ENCODE measurements around the gene GRIN2D.
"Not testable (repeated sequence)": the region's sequence is repeated elsewhere in the genome, so short reads cannot be mapped to it uniquely, and the experiment has no call there.

GRIN2D gene

DNA sequence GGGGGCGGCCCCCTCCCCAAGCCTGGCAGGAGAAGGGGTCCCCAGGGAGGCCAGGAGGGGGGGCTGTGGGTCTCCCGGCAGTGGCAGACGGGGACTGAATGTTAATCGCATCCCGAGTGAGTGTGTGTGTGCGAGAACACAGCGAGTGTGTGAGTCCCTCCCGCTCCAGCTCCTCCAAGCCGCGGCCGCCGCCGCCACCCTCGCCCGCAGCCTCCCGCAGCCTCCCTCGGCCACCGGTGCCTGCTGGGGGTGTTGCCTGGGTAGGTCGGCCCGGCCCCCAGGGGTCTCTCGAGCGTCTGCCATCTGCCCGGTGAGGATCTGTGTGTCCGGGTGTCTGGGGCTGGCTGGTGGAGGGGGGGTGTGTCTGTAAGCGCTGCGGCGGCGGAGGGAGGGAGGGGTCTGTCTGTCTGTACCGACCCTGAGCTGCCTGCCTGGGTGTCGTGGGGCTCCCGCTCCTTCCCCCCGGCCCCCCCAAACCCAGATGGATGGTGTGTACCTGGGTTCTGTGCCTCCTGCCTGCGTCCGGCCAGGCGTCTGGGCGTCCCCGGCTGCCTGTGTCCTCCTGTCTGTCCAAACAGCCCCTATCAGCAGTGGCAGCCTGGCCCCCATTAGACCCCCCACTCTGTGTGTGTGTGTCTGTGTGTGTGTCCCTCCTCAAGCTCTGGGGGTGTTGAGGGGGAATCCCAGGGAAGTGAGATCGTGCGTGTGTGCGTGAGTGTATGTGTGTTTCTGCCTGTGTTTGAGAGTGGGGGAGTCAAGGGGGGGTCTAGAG lies at the start of gene GRIN2D:
Gene GRIN2D, plus strand, starts transcription at position 110 of the 772 bp plus-strand sequence. CDS start 4,725 bp downstream, outside the sequence.
- DNase-seq: no peak

DNA sequence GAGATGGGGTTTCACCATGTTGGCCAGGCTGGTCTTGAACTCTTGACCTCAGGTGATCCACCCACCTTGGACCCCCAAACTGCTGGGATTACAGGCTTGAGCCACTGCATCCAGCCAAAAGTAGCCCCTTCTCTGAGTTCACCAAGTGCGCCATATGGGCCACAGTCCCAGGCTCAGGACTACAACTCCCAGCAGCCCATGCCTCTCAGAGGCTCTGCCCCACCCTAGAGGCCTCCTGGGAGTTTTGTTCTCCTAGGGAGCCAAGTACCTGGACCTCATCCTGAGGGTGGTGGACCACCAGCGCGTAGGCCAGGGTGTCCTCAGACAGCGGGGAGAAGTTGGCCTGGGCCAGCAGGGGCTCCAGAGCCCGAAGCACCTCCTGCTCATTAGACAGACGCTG lies 48.6 kb upstream of the GRIN2D start:
- DNase-seq: no peak

DNA sequence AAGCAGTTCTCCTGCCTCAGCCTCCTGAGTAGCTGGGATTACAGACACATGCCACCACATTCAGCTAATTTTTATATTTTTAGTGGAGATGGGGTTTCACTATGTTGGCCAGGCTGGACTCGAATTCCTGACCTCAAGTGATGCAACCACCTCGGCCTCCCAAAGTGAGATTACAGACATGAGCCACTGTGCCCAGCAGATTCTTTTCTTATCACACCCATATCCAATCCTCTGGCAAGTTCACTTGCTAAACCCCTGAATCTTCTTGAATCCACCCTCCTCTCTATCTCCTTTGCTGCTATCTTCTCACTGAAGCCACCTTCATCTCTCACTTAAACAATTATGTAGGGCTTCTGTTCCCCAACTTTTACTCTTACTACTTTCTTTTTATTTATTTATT lies 47.3 kb upstream of the GRIN2D start:
- no peak for DNase-seq

DNA sequence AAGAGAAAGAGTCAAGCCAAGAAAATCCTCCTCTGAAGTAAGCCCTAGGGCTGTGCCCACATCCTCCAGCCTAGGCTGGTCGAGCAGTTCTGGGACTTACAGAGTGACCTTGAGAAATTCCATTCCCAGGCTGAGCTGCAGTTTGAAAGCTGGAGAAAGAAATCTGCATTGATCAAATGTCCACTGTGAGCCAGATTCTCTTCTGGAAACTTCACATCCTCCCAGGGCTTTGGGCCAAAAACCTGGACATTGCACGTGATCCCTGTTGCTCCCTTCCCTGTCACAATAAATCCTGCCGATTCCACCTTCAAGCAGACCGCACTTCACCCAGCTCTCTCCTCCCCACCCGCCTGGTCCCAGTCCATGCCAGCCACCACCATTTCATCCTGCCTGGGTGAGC lies 45.4 kb upstream of the GRIN2D start:
- DNase-seq: no peak

DNA sequence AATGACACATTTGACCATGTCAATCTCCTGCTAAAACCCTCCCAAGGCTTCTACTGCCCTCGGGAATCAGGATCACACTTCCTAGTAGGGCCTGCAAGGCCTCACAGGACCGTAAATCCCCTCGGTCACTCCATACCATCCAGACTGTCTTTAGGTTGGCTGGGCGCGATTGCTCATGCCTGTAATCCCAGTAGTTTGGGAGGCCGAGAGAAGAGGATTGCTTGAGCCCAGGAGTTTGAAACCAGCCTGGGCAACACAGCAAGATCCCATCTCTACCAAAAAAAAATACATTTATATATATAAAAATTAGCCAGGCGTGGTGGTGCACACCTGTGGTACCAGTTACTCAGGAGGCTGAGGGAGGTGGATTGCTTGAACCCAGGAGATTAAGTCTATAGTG lies 44.7 kb upstream of the GRIN2D start:
- DNase-seq: no peak

DNA sequence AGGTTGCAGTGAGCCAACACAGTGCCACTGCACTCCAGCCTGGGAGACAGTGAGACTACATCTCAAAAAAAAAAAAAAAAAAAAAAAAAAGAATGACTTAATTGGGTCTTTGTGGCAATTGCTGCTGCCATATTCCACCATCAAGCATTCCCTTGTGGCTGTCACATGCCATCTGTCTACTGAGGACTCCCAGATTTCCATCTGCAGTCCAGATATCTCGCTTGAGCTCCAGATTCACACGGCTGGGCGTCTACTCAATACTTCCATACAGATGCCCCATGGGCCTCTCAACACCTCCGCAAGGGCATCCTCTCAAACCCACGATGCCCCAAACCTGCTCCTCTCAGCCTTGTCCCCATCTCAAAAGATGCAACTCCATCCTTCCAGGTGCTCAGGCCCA lies 42.6 kb upstream of the GRIN2D start:
- DNase-seq: no peak

DNA sequence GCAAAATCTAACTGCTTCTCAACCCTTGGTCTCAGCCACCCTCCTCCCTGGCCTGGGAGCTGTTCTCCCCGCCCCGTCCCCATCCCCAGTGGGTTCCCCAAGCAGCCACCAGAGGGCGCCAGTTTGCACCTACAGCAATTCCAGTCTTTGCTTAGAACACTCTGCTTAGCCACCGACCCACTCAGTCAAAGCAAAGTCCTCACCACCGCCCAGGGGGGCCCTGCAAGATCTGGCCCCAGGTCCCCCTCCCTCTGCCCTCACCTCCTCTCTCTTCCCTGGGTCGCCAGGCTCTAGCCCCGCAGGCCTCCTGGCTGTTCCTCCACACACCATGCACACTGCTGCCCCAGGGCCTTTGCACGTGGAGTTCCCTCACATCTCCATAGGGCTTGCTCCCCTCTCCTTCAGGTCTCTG lies 42.1 kb upstream of the GRIN2D start:
- DNase-seq: peak; percentile 83

DNA sequence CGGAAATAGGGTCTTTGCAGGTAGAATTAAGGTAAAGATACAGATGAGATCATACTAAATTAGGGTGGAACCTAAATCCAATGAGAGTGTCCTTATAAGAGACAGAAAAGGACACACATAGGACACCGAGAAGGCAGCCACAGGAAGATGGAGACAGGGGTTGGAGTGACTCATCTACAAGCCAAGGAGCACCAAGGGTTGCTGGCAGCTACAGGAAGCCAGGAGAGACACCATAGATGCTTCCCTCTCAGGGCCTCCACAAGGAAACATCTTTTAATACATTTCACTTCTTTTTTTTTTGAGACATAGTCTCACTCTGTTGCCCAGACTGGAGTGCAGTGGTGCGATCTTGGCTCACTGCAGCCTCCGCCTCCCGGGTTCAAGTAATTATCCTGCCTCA lies 39.8 kb upstream of the GRIN2D start:
- no peak for DNase-seq

DNA sequence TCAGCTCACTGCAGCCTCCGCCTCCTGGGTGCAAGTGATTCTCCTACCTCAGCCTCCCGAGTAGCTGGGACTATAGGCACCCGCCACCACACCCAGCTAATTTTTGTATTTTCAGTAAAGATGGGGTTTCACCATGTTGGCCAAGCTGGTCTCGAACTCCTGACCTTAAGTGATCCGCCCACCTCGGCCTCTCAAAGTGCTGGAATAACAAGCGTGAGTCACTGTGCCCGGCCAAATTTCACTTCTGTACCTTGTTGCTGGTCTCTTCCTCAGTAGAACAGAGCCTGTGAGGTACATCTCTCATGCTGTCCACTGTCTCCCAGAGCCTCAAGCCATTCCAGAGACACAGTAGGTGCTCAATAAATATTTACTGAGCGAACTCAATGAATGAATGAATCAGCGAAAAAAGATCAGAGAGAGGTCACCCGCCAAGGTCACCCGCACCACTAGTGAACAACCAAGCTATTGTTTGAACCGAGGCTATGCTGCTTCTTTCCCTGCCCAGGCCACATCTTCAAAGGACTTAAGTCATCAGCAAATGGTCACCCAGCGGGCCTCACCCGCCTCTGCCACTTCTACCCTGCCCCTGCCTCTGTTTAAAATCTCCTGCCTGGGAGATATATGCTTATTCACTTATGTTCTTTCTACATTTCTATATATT lies 39.0 kb upstream of the GRIN2D start:
- DNase-seq: no peak

DNA sequence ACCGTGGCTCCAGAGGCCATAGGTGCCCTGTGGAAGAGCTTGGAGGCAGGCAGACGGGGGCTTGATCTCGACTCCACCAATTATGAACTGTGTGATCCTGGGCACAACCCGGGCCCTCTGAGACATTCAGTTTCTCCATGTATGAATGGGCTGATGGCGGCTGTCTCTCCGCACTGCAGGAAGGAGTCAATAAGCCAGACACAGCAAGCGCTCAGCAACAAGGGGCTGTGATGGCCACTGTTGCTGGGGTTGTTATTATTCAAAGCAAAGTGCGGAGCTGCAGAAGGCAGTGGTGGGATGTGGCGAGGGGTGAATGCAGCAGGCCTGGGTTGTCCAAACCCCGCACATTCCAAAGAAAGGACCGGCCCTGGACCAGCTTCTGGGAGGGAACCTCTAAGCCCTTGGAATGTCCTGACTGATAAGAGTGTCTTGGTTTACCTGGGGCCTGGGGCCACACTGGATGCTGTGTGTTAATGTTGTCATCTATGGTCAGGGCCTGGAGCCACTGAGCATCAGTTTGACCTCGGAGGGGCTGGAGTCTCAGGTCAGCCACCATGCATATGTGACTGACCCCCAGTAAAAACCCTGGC lies 38.0 kb upstream of the GRIN2D start:
- no peak for DNase-seq

DNA sequence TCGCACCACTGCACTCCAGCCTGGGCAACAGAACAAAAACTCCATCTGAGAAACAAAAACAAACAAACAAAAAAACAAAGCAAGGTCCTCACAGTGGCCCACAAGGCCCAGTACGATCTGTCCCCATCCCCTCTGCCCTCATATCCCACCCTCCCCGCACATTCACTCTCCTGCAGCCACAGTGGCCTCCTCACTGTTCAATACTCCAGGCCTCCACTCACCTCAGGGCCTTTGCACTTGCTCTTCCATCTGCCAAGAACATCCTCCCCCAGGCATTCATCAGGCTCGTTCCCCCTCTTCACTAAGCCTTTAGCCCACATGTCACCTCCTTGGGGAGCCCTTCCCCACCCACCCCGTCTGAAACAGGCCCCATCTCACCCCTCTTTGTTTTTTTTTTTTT lies 34.3 kb upstream of the GRIN2D start:
- DNase-seq: no peak

DNA sequence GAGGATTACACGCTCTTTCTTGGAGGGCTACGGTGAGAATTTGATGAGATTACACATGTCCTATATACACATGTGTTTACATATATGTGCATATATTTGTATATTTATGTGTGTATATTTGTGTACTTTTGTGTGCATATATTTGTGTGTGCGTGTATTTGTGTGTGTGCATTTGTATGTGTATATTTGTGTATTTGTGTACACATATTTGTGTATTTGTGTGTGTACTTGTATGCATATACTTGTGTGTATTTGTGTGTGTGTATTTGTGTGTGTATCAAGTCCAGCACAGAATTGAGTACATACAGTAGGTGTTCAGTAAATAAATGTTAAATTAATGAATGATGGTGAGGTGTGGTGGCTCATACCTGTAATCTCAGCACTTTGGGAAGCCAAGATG lies 31.6 kb upstream of the GRIN2D start:
- no peak for DNase-seq

DNA sequence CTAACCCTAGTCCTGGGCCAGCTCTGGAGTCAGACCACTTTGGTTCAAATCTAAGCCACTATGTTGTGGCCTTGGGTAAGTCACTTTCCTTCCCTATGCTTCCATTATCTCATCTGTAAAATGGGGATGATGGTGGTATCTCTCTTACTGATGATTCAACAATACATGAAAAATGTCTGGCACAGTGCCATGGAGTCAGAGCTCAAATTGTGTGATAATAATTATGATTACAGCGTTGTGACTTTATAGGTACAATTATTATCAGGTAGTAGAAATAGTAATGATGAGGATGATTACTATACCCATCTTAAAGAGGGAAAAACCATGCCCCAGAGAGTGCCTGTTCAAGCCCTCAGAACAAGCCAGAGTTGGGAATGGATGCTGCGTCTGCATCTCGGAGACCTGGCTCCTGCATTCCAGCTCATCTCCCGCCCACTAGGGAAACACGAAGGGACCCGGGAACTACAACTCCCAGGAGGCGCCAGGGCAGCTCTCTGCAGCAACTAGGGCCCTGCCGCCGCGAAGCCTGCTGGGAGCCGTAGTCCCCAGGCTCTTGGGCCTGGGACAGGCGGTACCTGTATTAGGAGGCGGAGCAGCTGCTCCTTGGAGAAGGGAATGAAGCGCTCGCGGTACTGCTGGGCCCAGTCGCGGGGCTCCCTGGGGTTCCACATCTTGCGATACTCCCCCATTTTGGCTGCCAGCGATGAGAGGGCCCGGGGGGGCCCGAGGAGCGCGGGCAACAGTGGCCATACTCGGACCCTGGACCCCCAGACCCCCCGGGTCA lies 30.6 kb upstream of the GRIN2D start:
- peak; percentile 94 for DNase-seq

DNA sequence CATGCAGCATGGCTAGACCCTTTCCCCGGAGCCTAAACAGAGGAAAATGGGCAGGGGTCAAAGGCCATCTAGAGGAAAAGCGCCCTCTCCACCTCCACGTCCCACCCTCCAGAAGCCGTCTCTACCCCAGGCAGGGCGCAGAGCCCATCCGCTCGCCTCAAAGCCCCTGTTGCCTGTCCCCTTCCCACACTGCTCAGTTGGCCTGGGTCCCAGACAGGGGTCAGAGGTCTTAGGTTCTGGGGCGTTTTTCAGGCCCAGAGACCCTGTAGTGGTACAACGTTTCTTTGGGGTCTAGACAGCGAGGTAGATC lies 30.0 kb upstream of the GRIN2D start:
- no peak for DNase-seq

DNA sequence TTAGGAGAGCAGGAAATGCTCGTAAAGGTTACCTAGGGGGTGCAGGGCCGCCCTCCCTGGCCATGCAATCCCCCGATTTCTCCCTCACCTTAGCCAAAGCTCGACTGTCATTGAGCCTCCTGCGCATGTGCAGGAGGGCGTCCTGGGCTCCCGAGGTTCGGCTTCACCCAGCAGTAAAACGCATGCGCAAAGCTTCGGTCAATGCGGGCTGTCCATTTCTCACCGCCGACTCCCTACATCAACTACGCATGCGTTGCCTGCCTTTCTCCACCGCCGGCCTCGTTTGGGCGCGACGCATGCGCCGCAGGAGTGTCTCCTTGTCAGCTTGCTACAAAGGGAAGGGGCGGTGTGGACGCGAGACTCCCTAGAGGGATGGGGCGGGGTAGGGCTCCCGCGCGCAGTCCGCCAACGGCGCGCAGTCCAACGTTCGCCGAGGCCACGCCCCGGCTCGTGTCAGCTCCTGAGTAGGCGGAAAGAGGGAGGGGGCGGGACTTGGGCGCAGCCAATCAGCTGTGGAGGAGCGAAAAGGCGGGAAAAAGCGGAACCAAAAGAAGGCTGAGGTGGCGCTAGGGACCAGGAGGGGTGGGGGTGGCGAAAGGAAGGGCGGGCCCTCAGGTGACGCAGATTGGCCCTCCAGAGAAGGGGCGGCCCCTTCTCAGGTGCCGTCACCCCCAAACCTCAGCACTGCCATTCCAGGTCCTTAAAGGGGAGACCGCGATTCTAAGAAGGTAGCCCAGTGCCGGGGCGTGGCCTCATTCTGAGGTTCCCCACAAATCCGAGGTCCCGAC lies 29.5 kb upstream of the GRIN2D start, which contains the start of the genes SYNGR4 and TMEM143:
Gene SYNGR4, plus strand, starts transcription at position 558 of the 788 bp plus-strand sequence. CDS start 1,476 bp downstream, outside the sequence.
Gene TMEM143, minus strand, starts transcription at position 131 of the 788 bp plus-strand sequence. Its CDS starts 20 bp downstream, at position 111.
- DNase-seq: peak; percentile 100

DNA sequence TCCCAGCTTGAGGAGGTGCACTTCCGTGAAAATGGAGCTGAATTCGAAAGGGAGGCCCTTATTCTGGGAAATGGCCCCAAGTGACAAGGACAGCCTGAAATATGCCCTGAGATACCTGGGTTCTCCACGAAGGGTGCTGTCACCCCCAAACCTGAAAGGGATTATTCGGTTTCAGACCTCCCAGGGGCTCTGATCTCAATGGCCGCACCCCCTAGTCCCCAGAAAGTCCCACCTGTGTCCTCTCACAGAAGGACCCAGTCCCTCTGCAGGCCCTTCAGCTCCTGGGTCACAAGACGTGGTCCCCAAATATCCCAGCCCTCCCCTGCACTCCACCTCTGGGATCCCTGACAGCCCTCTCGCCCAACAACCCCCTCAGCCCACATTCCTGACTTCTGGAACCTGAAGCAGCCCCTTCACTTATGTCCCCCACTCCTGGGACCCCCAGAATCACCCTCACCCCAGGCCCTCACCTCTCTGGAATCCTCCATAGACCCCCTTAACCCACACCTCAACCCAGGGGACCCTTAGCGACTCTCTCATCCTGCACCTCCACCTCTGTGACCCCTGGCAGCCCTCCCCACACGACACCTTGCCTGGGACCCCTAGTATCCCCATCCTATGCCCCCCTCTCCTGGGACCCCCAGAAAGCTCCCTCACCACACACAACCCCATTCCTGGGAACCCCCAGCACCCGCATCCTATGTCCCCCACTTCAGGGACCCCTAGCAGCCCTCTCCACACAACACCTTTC lies 28.7 kb upstream of the GRIN2D start:
- no peak for DNase-seq

DNA sequence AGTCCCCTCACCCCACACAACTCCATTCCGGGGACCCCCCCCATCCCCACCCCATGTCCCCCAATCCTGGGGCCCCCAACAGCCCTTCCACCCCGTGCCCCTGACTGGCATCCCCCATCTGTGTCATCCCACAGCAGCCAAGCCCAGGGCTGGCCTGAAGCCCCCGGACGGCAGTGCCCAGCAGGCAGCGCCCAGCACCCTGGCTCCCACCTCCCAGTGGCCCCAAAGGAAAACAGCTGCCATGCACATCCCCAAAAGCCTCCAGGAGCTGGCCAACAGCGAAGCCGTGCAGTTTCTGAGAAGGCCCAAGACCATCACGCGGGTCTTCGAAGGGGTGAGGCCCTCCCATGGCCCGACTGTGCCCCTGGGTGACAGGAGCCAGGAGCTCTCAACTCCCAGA lies 27.9 kb upstream of the GRIN2D start:
- no peak for DNase-seq

DNA sequence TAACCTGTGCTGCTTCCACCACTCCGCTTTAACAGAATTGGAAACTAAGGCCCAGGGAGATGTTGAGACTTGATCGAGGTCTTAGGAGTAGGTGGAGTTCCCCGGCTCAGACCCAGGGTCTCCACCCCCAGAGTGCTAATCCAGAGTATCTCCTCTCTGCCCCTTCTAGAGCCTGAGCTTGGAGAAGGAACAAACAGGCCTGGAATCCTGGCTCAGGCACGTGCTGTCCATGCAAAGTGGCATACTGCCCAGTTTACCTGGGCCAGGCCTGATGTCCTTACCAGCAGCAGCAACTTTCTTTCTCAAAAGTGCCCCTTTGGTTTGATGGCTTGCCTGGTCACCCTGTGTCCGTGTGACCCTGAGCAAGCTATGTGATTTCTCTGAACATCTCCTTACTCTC lies 25.6 kb upstream of the GRIN2D start:
- DNase-seq: no peak

DNA sequence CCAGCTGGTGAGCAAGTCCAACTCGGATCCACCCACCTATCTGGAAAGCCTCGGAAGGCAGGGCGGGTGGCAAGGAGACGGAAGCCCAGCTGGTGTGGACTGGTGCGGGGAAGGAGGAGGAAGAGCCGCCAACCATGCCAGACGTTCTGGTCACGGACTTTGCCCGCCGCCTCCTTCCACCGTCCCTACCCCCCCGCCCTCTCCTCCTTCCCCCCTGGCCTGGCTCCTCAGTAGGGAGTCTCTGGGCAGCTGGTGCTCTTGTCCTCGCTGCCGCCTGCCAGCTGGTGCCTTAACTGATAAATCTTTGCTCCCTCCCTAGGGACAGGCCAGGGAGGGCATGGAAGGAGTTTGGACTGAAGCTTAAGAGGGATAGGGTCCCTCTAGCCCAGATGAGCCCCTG lies 24.5 kb upstream of the GRIN2D start:
- no peak for DNase-seq

DNA sequence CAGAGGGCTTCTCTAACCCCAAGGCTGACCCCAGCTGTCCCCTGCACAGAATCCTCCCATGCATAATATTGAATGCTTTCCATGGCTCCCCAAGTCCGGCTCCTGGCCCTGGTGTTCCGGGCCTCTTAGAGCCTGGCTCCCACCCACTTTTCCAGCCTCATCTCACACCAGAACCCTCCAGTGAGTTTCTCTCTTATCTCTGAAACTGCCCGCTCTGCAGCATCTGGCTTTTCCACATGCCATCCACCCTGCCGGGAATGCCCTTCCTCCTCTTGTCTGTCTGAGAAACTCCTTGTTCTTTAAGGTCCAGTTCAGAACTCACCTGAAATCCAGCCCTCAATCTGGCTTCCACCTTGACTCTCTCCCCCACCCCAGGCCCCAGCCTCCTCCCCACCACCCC lies 22.5 kb upstream of the GRIN2D start:
- no peak for DNase-seq

DNA sequence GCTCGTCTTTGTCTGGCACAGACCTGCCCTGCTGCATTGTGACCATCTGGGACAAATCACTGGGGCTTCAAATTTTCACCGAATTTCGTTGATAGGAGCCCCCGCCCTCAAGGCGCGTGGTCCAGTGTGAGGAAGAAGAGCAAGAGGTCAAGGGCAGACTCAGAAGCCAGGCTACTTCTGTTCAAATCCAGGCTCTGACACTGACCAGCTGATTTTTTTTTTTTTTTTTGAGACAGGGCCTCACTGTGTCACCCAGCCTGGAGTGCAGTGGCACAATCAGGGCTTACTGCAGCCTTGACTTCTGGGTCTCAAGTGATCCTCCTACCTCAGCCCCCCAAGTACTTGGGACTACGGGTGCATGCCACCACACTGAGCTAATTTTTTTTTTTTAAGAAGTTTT lies 22.1 kb upstream of the GRIN2D start:
- no peak for DNase-seq

DNA sequence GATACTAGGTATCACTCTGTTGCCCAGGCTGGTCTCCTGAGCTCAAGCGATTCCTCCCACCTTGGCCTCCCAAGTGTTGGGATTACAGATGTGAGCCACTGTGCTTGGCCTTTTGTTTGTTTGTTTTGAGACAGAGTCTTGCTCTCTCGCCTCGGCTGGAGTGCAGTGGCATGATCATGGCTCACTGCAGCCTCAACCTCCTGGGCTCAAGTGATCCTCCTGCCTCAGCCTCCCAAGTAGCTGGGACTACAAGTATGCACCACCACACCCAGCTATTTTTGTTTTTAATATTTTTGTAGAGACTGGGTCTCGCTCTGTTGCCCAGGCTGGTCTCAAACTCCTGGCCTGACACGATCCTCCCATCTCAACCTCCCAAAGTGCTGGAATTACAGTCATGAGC lies 21.7 kb upstream of the GRIN2D start:
- not testable (repeated sequence) for DNase-seq
